Measurements from ENCODE around the gene TMEM52. TPM values are rescaled to one million over a fixed set of nuclear protein-coding genes. Genes with fewer than 3 reads are reported as not detected.
"Not testable (repeated sequence)": the region's sequence is repeated elsewhere in the genome, so short reads cannot be mapped to it uniquely, and the experiment has no call there.

The TMEM52 gene
- total RNA-seq, 1 experiment from 2014 or later: 1.3 TPM

DNA sequence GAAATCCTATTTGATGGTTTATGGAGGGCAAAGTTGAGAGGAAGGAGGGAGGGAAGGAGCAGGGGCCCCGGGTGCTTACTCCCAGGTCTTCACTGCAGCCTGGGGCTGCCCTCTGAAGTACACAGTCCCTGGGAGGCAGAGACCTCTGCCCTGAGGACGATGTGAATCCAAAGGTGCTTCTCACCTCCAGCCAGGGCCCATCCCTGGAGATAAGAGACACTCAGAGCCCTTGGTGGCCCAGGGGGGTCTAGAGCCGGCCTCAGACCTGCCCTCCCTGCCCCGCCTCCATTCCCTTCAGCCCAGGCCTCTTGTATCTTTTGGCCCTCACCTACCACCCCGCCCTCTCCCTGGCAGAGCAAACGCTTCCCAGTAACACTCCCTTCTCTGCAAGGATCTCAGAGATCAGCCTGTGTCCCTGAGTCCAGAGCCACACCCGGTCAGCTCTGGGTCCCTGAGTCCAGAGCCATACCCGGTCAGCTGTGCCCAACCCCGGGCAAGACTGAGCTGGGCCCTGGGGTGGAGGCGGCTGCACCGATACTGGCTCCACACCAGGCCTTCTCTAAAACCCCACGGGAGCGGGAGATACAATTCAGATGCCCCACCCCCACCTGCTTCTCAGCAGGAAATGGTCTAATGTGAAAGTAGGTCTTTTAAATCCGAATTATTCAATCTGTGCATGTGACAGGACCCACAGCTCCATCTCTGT is 24.6 kb downstream of the TMEM52 start:
- no peak for DNase-seq (ENCODE audit: low spot score)

DNA sequence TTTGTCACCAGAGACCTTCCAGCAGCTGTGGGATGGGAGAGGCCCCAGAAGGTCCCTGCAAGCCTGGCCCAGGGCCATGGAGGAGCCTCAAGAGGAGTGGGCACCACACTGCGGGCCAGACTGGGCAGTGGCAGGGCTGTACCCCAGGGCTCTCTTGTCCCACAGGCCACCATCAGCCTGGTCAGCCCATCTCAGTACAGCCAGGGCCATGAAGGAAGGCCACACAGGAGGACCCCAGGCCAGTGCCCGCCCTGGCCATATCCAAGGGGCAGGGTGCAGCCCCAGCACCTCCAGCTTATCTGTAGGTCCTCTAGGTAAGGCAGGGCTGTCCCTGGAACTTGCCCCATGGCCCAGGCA is 25.1 kb downstream of the TMEM52 start:
- DNase-seq (ENCODE audit: low spot score): no peak

DNA sequence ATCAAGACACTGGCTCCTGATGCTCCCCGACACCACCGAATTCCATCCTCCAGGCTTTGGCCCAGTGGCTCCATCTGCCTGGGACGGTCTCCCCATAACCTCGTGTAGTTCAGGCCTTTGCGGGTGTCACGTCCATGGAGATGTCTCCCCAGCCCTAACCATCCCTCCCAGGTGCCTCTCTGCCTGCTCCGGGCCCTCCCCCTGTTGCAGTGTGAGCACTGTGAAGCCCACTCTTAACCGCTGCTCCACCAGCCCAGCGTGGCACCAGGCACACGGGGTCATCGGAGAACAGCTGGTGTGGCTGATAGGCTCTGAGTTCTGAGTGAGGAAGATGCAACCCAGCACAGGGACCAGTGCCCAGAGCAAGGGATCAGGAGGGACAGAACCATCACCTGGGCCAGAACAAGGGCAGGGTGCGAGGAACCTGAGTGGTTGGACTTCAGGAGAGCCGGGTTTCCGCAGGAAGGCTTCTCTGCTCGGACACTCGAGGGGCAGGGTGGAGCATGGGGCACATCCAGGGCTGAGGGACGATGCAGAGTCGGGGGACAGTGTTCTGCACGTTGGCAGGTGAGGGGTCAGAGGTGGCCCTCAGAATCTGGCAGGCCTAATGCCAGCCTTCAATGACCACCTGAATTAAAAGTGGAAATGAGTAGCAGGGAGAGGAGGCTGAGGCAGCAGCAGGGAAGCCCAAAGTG is 25.6 kb downstream of the TMEM52 start:
- no peak for DNase-seq (ENCODE audit: low spot score)

DNA sequence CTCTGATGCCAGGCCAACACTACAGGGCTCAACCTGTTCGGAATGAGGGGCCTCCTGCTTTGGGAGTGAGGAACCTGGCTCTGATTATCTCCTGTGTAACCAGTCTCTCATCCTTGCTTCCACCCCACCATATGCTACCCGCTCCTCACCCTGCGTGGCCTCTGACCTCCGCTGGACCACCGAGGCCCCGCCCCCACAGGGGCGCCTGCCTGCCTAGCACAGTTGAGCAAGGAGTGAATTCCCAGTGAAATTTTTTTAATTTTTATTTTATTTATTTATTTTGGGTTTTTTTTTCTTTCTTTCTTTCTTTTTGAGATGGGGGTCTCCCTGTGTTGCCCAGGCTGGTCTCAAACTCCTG is 26.3 kb downstream of the TMEM52 start:
- DNase-seq (ENCODE audit: low spot score): no peak

DNA sequence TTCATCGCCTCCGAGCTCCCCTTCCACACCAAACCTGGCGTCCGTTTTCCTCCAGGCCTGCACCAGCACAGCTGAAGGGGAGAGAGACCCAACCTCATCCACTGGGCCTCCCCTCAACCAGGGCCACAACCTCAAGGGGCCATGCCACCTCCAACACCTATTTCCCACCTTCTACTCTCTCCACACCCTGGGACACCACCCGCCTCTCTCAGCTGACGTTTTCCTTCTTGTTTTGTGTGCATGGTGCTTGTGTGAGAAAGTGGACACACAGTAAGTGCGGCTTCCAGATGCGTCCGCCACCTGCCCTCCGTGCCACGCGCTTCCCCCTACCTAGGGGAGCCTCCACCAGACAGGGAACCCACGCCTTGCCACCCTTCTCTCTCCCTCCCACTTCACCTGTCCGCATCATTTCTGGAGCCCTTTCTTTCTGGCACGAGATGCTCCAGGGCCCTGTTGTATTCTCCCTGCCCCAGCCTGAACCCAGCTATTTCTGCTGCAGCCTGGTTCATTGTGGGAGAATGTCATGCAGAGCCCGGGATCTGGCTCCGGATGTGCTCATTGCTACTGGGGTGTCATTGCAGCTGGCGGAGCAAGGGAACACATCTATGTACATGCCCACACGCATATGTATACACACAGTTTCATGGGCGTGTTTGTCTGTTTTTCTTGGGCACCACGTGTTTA is 26.9 kb downstream of the TMEM52 start:
- DNase-seq (ENCODE audit: low spot score): no peak

DNA sequence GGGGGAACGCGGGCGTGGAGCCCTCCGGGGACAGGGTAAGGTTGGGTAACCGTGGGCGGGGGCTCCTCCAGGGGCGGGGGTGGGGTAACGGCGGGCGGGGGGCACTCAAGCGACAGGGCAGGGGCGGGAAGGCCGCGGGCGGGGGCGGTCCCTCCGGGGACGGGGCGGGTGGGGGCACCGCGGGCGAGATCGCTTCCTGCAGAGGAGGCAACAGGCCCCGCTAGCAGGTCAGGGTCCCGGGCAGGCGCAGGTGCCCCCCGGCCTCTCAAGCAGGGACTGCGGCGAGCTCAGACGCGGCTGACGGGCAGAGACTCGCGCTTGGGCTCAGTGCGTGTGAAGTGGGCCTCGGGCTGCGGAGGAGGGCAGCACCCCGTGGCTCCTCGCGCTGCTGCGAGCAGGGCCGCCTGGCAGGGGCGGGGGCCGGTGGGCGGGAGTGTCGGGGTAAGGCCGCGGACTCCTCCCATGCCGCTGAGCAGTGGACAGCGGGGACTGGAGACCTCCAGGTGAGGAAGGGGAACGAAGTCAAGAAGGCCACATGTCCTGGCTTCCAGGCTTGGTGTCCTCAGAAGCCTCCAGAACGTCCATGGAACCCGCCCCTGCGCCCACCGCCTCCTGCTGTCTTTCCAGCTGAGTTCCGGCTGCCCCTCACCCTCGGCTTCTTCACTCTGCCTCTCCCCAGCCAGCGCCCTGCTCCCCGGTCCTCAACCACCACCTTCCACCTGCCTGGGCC is 27.6 kb downstream of the TMEM52 start:
- peak; percentile 53 for DNase-seq (ENCODE audit: low spot score)

DNA sequence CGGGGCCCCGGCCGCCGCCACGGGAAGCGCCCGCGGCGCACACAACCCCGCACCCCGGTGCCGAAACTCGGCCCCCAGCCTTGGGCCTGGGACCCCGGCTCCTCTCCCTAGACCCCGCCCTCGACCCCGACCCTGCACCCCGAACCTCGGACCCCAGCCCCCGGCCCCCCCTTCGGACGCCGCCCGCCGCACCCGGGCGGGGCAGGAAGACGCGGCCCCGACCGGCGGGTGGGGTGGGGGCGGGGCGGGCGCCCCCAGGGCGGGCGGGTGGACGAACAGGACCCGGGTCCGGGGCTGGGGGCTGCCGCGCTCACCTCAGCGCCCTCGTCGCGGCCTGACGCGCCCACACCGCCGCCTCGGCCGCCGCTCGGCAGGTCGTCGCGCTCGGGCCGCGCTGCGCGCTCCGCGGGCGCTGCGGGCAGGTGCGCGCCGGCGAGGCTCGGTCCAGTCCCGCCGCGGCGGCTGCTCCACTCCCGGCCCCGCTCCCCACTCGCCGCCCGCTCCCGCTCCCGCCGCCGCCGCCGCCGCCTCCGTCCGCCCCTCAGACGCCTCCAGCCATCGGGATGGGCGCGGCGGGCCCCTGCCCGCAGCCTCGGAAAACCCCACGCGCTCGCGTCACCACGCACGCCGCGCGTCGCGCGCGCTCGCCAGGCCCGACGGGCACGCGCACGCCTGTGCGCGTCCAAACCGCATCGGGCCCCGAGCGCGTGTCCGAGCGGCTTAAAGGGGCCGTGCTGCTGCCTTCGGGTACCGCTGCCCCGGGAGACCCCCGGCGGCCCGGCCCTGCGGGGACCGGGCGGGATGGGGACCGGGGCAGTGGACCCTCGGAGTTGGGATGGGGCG is 28.4 kb downstream of the TMEM52 start, which contains the start of gene GNB1:
Gene GNB1 (minus strand): TSS at position 582 of the 843 bp plus-strand sequence. CDS start 65,634 bp downstream, outside the sequence.
- peak; percentile 83 for DNase-seq (ENCODE audit: low spot score)

DNA sequence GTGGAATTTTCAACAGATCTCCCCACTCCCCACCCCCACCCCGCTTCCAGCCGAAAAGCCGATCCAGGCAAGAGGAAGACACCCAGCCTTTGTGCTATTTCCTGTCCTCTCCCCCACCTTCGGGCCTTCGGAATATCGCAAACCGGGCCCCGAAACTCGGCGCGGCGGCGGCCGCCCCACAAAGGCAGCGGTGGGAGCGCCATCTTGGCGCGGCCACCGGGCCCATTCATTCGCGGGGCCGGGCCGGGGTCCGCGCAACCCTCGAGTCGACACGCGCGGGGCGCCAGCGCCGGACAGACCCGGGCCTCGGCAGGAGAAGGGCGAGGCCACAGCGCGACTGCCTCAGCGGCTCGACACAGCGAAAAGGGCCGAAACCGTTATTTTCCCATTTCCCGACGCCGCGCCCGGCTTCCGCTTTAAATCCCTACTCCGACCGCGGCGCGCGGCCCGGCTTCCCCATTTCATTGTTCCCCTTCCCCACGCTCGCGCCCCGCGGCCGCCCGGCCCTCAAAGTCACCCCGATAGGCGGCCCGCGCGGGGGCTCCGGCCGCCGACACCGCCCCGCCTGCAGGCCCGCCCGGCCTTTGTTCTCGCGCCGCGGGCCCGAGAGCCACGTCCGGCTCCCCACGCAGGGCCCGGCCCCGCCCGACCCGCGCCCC is 29.1 kb downstream of the TMEM52 start:
- DNase-seq (ENCODE audit: low spot score): no peak

DNA sequence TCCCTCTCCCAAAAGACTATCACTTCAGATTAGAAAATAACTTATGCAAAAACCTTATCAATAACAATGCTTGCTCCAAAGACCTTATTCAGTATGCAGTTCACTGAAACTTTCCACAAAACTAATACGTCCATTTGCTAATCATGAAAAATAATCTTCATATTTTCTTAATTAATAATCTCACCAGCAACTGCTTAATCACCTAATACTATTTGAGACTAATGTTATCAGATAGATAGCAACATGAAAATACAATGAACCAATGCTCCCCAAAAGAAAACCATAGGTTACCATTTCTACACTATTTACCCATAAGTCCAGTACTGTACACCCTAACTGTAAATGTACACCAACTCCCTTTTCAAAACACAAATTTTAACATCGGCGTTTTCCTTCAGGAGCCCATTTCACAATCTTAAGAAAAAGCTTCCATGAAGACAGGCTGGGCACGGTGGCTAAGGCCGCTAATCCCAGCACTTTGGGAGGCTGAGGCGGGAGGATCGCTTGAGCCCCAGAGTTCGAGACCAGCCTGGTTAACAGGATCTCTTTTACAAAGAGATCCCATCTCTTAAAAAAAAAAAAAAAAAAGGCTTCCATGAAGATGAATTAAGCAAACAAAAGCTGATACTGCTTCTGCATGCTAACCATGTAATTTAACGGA is 29.9 kb downstream of the TMEM52 start:
- DNase-seq (ENCODE audit: low spot score): no peak

DNA sequence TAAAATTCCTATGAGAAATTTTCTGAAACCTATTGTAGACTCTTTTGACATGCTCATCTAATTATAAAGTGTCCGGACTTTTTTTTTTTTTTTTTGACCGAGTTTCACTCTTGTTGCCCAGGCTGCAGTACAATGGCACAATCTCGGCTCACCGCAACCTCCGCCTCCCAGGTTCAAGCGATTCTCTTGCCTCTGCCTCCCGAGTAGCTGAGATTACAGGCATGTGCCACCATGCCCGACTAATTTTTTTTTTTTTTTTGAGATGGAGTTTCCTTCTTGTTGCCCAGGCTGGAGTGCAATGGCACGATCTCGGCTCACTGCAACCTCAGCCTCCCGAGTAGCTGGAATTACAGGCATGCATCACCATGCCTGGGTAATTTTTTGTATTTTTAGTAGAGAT is 35.2 kb downstream of the TMEM52 start:
- DNase-seq (ENCODE audit: low spot score): not testable (repeated sequence)

DNA sequence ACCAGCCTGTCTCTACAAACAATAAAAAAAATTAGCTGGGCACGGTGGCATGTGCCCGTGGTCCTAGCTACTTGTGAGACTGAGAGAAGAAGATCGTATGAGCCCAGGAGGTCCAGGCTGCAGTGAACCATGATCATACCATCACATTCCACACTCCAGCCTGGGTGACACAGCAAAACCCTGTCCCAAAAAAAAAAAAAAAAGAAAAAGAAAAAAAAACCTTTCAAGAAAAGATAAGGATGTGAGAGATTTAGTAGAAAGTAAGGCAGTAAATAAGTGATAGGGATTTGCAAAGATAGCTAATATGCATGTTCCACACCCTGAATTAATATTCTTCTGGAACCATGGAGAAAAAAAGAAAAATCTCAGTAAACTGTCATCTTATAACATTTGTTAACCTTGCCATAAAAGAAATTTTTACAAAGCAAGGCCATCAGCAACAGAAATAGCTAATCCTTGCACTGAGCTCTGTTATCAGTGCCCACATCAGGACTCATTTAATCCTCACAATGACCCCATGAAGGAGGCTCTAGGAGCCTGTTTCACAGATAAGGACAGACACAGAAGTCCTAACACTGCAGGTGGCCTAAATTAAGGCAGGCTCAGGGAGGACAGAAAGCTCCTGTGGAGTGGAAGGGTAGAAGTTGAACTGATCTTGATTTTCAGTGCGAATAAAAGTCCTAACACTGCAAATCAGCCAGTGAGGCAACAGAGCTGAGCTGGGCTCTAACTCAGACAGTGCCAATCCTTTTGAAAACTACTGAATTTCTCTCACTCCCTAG is 35.8 kb downstream of the TMEM52 start:
- no peak for DNase-seq (ENCODE audit: low spot score)

DNA sequence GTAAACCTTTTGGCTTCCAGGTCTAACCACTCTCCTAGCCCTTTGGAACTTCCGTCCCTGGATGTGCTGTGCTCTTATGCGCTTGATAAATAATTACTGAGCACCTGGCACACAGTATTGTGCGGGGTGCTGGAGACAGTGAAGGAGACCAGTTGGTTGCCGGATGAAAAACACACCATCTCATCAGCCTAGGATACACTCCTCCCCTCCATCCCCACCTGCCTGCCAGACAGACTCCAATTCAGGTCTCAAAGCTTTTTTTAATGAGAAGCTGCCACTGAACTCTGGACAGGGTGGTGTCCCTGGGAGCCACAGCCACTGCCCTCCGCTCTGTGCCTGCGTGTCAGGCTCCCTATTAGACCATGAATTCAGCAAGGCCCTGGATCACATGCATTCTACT is 37.4 kb downstream of the TMEM52 start:
- DNase-seq (ENCODE audit: low spot score): no peak

DNA sequence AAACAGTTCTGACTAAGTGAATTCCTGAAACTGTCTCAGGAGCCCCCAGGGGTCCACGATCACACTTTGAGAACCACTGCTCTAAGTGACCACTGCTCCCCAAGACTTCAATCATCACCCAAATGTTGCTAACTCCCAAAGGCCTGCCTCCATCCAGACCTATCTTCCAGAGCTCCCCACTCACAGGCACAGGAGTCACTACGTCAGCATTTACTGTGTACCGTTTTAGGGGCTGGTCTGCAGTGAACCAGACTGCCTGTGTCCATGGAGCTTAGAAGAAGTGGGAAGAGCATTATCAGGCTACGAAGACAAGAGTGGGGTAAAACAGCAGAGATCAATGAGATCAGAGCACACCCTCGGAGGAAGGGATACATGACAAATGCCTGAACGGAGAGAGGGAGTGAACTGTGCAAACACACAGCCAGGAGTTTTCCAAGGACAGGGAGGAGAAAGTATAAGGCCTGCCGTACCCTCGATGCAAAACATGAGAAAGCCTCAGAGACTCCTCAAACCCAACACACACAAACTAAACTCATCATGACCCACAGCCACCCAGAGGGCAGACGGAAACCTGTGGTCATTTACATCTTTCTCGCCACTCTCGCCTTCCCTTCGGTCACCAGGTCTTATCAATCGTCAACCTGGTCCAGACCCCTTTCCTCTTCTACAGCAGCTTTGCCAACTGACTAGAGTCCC is 38.3 kb downstream of the TMEM52 start:
- no peak for DNase-seq (ENCODE audit: low spot score)

DNA sequence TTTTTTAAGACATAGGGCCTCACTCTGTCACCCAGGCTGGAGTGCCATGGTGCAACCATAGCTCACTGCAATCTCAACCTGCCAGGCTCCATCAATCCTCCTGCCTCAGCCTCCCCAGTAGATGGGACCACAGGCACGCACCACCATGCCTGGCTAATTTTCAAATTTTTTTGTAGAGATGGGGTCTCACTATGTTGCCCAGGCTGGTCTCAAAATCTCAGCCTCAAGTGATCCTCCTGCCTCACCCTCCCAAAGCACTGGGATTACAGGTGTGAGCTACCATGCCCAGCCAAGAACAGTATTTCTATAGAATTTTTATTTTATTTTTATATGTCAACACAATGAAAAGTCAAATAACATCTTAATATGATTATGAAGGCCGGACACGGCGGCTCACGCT is 39.1 kb downstream of the TMEM52 start:
- DNase-seq (ENCODE audit: low spot score): no peak

DNA sequence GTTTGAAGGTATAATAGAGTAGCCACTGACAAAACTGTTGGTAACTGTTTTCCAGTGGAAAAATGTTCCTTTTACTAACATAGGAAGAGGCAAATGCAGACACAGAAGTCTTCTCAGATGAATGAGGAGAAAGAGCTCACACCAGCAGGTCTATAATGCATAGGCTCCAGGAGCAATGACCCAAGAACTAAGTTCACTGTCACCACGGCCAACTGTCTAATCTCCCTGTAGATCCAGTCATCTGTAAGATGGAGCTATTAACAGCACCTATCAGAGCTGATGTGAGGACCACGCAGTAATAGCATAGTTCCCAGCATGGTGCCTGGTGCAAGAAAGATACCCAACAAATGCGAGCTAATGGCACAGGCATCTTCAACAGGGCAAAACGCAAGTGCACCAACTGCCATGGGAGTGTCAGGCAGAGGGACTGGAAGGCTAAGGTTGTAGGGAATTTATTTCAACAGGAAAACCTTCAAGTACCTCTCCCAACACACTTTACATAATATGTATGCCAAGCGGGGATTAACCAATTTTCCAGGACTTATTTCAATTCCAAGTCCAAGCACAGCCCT is 41.1 kb downstream of the TMEM52 start:
- DNase-seq (ENCODE audit: low spot score): no peak

DNA sequence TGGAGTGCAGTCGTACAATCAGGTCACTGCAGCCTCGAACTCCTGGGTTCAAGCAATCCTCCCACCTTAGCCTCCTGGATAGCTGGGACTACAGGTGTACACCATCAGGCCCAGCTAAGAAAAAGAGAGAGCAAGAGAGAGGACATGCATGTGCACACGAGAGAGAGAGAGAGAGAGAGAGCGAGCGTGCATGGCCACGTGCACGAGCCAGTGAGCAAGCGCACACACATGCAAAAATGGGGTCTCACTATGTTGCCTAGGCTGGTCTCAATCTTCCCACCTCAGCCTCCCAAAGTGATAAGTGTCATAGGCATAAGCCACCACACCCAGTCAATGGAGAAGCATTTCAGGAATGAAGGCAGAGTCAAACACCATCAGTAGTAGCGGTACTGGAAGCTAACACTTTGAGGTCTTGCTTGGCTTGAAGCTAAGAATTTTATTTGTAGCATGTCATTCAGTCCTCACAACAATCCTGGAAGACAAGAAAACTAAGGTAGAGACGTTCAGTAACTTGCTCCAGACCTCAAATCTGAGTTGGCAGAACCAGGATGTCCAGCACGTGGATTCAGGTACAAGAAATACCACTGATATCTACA is 42.6 kb downstream of the TMEM52 start:
- DNase-seq (ENCODE audit: low spot score): no peak

DNA sequence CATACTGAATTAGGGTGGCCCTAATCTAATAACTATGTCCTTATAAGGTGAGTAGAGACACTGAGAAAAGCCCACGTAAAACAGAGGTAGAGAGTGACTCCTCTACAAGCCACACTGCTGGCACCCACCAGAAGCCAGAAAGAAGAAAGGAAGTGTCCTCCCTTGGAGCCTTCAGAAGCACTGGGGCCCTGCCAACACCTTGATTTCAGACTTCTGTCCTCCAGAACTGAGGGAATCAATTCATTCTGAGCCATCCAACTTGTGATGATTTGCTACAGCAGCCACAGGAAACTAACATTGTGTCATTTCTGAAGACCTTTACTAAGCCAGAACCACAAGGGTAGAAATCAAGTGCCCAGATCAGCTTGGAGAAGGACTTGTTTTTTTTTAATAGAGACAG is 43.1 kb downstream of the TMEM52 start:
- DNase-seq (ENCODE audit: low spot score): no peak

DNA sequence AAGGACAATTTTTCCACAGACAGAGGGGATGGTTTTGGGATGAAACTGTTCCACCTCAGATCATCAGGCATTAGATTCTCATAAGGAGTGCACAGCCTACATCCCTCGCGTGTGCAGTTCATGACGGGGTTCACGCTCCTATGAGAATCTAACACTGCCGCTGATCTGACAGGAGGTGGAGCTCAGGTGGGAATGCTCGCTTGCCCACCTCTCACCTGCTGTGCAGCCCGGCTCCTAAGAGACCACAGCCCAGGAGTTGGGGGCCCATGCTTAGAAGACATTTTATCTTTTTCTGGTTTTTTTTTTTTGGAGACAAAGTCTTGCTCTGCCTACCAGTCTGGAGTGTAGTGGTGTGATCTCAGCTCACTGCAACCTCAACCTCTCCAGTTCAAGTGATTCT is 44.2 kb downstream of the TMEM52 start:
- no peak for DNase-seq (ENCODE audit: low spot score)
